Uterus (tissue), 4 donors: ENCODE data around the gene CNOT4. TPM values are rescaled to one million over a fixed set of nuclear protein-coding genes. Genes with fewer than 3 reads are reported as not detected.
"Not testable (repeated sequence)": the region's sequence is repeated elsewhere in the genome, so short reads cannot be mapped to it uniquely, and the experiment has no call there.

ENCODE experiments used
- DNase-seq, 2 donors: peaks; one replicate each; pipeline ENCODE4 v3.0.0-alpha.2; 2019 to 2020
- H3K27ac ChIP-seq, 2 donors: fragments of 200-600 bp; sonication (generic); 1 replicate in 1 of 2; 2 replicates in 1 of 2; pipeline ENCODE4 v1.5.1; 2016 to 2018
- H3K27me3 ChIP-seq, 2 donors: fragments of 200-600 bp; sonication (generic); one replicate each; pipeline ENCODE4 v1.5.1; 2018 to 2019; ENCODE audit warnings: control low read depth in 1 of 2
- H3K36me3 ChIP-seq, 2 donors: fragments of 200-600 bp; sonication (generic); one replicate each; pipeline ENCODE4 v1.5.1; 2019; ENCODE audit warnings: control low read depth in 1 of 2
- H3K4me1 ChIP-seq, 2 donors: fragments of 200-600 bp; sonication (generic); one replicate each; pipeline ENCODE4 v1.5.1; 2018 to 2019; ENCODE audit warnings: control low read depth in 1 of 2
- H3K4me3 ChIP-seq, 2 donors: fragments of 200-600 bp; sonication (generic); 1 replicate in 1 of 2; 2 replicates in 1 of 2; pipeline ENCODE4 v1.5.1; 2018 to 2019; ENCODE audit warnings: mild to moderate bottlenecking in 1 of 2
- H3K9me3 ChIP-seq, 2 donors: fragments of 200-600 bp; sonication (generic); one replicate each; pipeline ENCODE4 v1.5.1; 2019; ENCODE audit warnings: control low read depth in 1 of 2
- POLR2A ChIP-seq, 2 donors: fragments of 450-650 bp; IDR thresholded peaks; one replicate each; pipeline ENCODE4 v1.6.1; 2016; ENCODE audit warnings: antibody characterized with exemption in 2 of 2, mild to moderate bottlenecking in 1 of 2, moderate library complexity in 1 of 2
- intact Hi-C: fragments of 100-400 bp; cut with DNase I; formaldehyde crosslinking; loops from one replicate; pipeline ENCODE4 v1.15.1; 2023; ENCODE audit warnings: low total_unique reads
- total RNA-seq, 4 donors: library from RNA; depleted of rRNA in 3 of 4; stranded (reverse); fragments of >200 nt in 3 of 4; gene quantifications; one replicate each; pipeline versions ENCODE4 v1.1.0 to v1.2.4, GENCODE V29; 2014 to 2023
- TF ChIP-seq, protein P1 (sequence below), 4 experiments: fragments of 200-600 bp in 2 of 4; fragments of 450-650 bp in 2 of 4; sonication (generic) in 2 of 4; IDR thresholded peaks; one replicate each; pipeline ENCODE4 v1.5.1; 2016 to 2019; ENCODE audit warnings: antibody characterized with exemption in 4 of 4, mild to moderate bottlenecking in 2 of 4, moderate library complexity in 1 of 4
- donor health status: DM: yes; HTN: yes; CAD: no.

Gene CNOT4
- total RNA-seq, 4 donors from 2014 or later: 13.2 to 35.6 (median 20.6) TPM

DNA sequence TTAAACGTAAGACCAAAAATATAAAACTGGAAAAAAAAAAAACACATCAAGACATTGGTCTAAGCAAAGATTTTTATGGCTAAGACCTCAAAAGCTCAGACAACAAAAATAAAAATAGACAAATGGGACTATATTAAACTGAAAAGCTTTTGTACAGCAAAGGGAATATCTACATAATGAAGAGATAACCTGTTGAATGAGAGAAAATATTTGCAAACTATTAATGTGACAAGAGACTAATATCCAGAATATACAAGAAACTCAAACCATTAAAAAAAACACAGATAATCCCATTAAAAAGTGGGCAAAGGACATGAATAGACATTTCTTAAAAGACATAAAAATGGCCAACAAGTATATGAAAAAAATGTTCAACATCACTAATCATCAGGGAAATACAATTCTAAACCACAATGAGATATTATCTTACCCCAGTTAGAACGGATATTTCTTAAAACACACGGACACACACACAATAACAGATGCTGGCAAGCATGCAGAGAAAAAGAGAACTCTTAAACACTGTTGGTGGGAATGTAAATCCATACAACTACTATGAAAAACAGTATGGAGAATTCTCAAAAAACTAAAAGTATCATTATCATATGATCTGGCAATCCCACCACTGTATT is 28.8 kb downstream of the CNOT4 start:
- H3K4me1 ChIP-seq: no peaks in the 10 kb centered on the region
- H3K27ac ChIP-seq: no peak overlapping the region
- H3K4me3 ChIP-seq: no peak overlapping the region
- DNase-seq: no peak
- TF ChIP-seq, protein P1, sequence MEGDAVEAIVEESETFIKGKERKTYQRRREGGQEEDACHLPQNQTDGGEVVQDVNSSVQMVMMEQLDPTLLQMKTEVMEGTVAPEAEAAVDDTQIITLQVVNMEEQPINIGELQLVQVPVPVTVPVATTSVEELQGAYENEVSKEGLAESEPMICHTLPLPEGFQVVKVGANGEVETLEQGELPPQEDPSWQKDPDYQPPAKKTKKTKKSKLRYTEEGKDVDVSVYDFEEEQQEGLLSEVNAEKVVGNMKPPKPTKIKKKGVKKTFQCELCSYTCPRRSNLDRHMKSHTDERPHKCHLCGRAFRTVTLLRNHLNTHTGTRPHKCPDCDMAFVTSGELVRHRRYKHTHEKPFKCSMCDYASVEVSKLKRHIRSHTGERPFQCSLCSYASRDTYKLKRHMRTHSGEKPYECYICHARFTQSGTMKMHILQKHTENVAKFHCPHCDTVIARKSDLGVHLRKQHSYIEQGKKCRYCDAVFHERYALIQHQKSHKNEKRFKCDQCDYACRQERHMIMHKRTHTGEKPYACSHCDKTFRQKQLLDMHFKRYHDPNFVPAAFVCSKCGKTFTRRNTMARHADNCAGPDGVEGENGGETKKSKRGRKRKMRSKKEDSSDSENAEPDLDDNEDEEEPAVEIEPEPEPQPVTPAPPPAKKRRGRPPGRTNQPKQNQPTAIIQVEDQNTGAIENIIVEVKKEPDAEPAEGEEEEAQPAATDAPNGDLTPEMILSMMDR (IDR thresholded peaks at IDR 0.05): no peak
- TF ChIP-seq POLR2A (IDR thresholded peaks at IDR 0.05): no peak
- no peaks in the 10 kb centered on the region for H3K36me3 ChIP-seq
- intact Hi-C loops: no loop called here
- no peaks in the 10 kb centered on the region for H3K27me3 ChIP-seq
- H3K9me3 ChIP-seq: no peaks in the 10 kb centered on the region

- no peak overlapping the region for H3K27ac ChIP-seq
- no peak for TF ChIP-seq POLR2A (IDR thresholded peaks at IDR 0.05)
- TF ChIP-seq, protein P1 (IDR thresholded peaks at IDR 0.05): no peak
- no peaks in the 10 kb centered on the region for H3K4me1 ChIP-seq
- H3K9me3 ChIP-seq: no peaks in the 10 kb centered on the region
- H3K27me3 ChIP-seq: no peaks in the 10 kb centered on the region
- intact Hi-C loops: no loop called here
- H3K36me3 ChIP-seq: no peaks in the 10 kb centered on the region
- no peak overlapping the region for H3K4me3 ChIP-seq
- DNase-seq: no peak
Measured at GRCh38 chr7:135475521-135475920, 34.4 kb downstream of the CNOT4 start.

GRCh38 chr7:135469705-135470104 is 40.2 kb downstream of the CNOT4 start:
- DNase-seq, intact Hi-C loops, H3K9me3 ChIP-seq, H3K27ac ChIP-seq, H3K27me3 ChIP-seq, H3K4me3 ChIP-seq, H3K36me3 ChIP-seq, H3K4me1 ChIP-seq: not testable (repeated sequence)

GRCh38 chr7:135467207-135467711 is 42.6 kb downstream of the CNOT4 start:
- H3K27ac ChIP-seq: no peak overlapping the region
- no peaks in the 10 kb centered on the region for H3K27me3 ChIP-seq
- H3K4me1 ChIP-seq: no peaks in the 10 kb centered on the region
- H3K9me3 ChIP-seq: no peaks in the 10 kb centered on the region
- H3K36me3 ChIP-seq: no peaks in the 10 kb centered on the region
- no peak for TF ChIP-seq POLR2A (IDR thresholded peaks at IDR 0.05)
- TF ChIP-seq, protein P1 (IDR thresholded peaks at IDR 0.05): no peak
- DNase-seq: no peak
- intact Hi-C loops: no loop called here
- no peak overlapping the region for H3K4me3 ChIP-seq

DNA sequence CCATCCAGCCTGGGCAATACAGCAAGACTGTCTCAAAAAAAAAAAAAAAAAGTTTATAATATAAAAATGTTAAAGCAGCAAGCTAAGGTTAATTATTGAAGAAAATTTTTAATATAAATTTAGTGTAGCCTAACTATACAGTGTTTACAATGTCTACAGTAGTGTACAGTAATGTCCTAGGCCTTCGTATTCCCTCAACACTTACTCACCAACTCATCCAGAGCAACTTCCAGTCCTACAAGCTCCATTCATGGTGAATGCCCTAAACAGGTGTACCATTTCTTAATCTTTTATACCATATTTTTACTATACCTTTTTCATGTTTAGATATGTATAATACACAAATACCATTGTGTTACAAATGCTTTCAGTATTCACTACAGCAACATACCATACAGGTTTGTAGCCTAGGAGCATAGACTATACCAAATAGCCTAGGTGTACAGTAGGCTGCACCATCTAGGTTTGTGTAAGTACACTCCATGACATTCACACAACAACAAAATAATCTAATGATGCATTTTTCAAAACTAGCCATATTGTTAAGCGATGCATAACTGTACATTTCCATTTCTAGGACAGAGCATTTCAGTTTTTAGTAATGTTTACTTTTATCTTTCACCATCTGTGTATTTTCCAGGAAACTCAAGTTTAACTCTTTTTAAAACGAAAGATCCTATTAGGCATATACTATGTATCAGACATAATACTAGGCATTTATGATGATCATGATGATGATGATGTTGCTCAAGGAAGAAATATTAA is 43.3 kb downstream of the CNOT4 start:
- H3K27ac ChIP-seq: no peak overlapping the region
- no peak overlapping the region for H3K4me3 ChIP-seq
- no peaks in the 10 kb centered on the region for H3K4me1 ChIP-seq
- intact Hi-C loops: no loop called here
- TF ChIP-seq, protein P1 (IDR thresholded peaks at IDR 0.05): no peak
- TF ChIP-seq POLR2A (IDR thresholded peaks at IDR 0.05): no peak
- H3K9me3 ChIP-seq: no peaks in the 10 kb centered on the region
- DNase-seq: no peak
- H3K36me3 ChIP-seq: no peaks in the 10 kb centered on the region
- no peaks in the 10 kb centered on the region for H3K27me3 ChIP-seq
